Suprapubic skin (tissue), 4 donors: ENCODE results near the gene RASSF10. TPM values are rescaled to one million over a fixed set of nuclear protein-coding genes. Genes with fewer than 3 reads are reported as not detected.

Experiments
- DNase-seq, 2 donors: peaks; one replicate each; pipeline ENCODE4 v3.0.0-alpha.2; 2019; ENCODE audit warnings: low spot score in 2 of 2
- H3K27ac ChIP-seq: fragments of 200-600 bp; sonication (generic); one replicate; pipeline ENCODE4 v1.5.1; 2019
- H3K27me3 ChIP-seq: fragments of 200-600 bp; sonication (generic); one replicate; pipeline ENCODE4 v1.5.1; 2019
- H3K36me3 ChIP-seq: fragments of 200-600 bp; sonication (generic); one replicate; pipeline ENCODE4 v1.5.1; 2019
- H3K4me1 ChIP-seq: fragments of 200-600 bp; sonication (generic); one replicate; pipeline ENCODE4 v1.5.1; 2019
- H3K4me3 ChIP-seq: fragments of 200-600 bp; sonication (generic); one replicate; pipeline ENCODE4 v1.5.1; 2019; ENCODE audit warnings: mild to moderate bottlenecking
- H3K9me3 ChIP-seq: fragments of 200-600 bp; sonication (generic); one replicate; pipeline ENCODE4 v1.5.1; 2019
- CTCF ChIP-seq, 2 donors: fragments of 200-600 bp in 1 of 2; fragments of 450-650 bp in 1 of 2; sonication (generic) in 1 of 2; IDR thresholded peaks; one replicate each; pipeline ENCODE4 v1.5.1; 2016 to 2019; ENCODE audit warnings: antibody characterized with exemption in 2 of 2, mild to moderate bottlenecking in 1 of 2, moderate library complexity in 1 of 2
- EP300 ChIP-seq: sonication (generic); formaldehyde crosslinking; IDR thresholded peaks from one replicate; pipeline ENCODE4 v1.6.1; 2017; ENCODE audit warnings: antibody characterized with exemption
- POLR2A ChIP-seq, 2 donors: fragments of 450-650 bp; IDR thresholded peaks; one replicate each; pipeline ENCODE4 v1.6.1; 2017; ENCODE audit warnings: antibody characterized with exemption in 2 of 2, mild to moderate bottlenecking in 2 of 2, moderate library complexity in 2 of 2
- POLR2AphosphoS5 ChIP-seq, 3 donors: sonication (generic); formaldehyde crosslinking; IDR thresholded peaks; one replicate each; pipeline ENCODE4 v1.6.1; 2017; ENCODE audit warnings: antibody characterized with exemption in 3 of 3
- WGBS: methylation state at CpG from one replicate; pipeline ENCODE4 v1.1.5; 2018; 5-methylcytosine and 5-hydroxymethylcytosine counted together
- total RNA-seq, 4 donors: library from RNA; depleted of rRNA; stranded (reverse); fragments of >200 nt; gene quantifications; one replicate each; pipeline ENCODE4 v1.1.0, GENCODE V29; 2016

RASSF10 gene
- total RNA-seq, 4 donors from 2014 or later = 7.1 to 22.0 (median 8.4) TPM

- Histone ChIP-seq H3K4me1 (no peaks in the 10 kb centered on the region), H3K9me3 (no peaks in the 10 kb centered on the region), H3K27ac (no peak overlapping the region), H3K27me3 (peaks cover 5% of the 10 kb centered on the region), H3K36me3 (no peaks in the 10 kb centered on the region), H3K4me3 (no peak overlapping the region)
- TF ChIP-seq EP300 (no peak), CTCF (IDR thresholded peaks at IDR 0.05) (no peak)
- DNase-seq = no peak
- 73% methylated on average over 4 of the region's 4 CpGs for WGBS
These were observed 10.2 kb downstream of the RASSF10 start for GRCh38 chr11:13019313-13019712.

GRCh38 chr11:13023423-13023822, 14.3 kb downstream of the RASSF10 start:
- Histone ChIP-seq H3K27ac (no peak overlapping the region), H3K36me3 (no peaks in the 10 kb centered on the region), H3K9me3 (no peaks in the 10 kb centered on the region), H3K4me1 (no peaks in the 10 kb centered on the region), H3K27me3 (no peaks in the 10 kb centered on the region), H3K4me3 (no peak overlapping the region)
- DNase-seq = no peak
- no peak for TF ChIP-seq EP300
- TF ChIP-seq CTCF (IDR thresholded peaks at IDR 0.05) = no peak
- no peak for TF ChIP-seq POLR2AphosphoS5 (IDR thresholded peaks at IDR 0.05)
- TF ChIP-seq POLR2A (IDR thresholded peaks at IDR 0.05) = no peak
- 69% methylated on average over 5 of the region's 5 CpGs for WGBS

GRCh38 chr11:13026722-13027121, 17.6 kb downstream of the RASSF10 start:
- H3K36me3 ChIP-seq = no peaks in the 10 kb centered on the region
- H3K4me3 ChIP-seq = no peak overlapping the region
- no peaks in the 10 kb centered on the region for H3K9me3 ChIP-seq
- H3K27ac ChIP-seq = no peak overlapping the region
- no peaks in the 10 kb centered on the region for H3K27me3 ChIP-seq
- H3K4me1 ChIP-seq = peaks cover 16% of the 10 kb centered on the region
- no peak for DNase-seq
- WGBS = 93% methylated on average over 4 of the region's 4 CpGs
- TF ChIP-seq POLR2AphosphoS5 (IDR thresholded peaks at IDR 0.05) (no peak), EP300 (no peak), CTCF (IDR thresholded peaks at IDR 0.05) (no peak), POLR2A (IDR thresholded peaks at IDR 0.05) (no peak)

GRCh38 chr11:13028322-13028721, 19.2 kb downstream of the RASSF10 start:
- WGBS = 77% methylated on average over 3 of the region's 3 CpGs
- no peak for DNase-seq
- Histone ChIP-seq H3K4me3 (no peak overlapping the region), H3K27ac (no peak overlapping the region), H3K36me3 (no peaks in the 10 kb centered on the region), H3K4me1 (peaks cover 18% of the 10 kb centered on the region), H3K9me3 (no peaks in the 10 kb centered on the region), H3K27me3 (no peaks in the 10 kb centered on the region)
- TF ChIP-seq CTCF (IDR thresholded peaks at IDR 0.05) (no peak), POLR2AphosphoS5 (IDR thresholded peaks at IDR 0.05) (no peak), EP300 (no peak), POLR2A (IDR thresholded peaks at IDR 0.05) (no peak)

GRCh38 chr11:13029872-13030271, 20.8 kb downstream of the RASSF10 start:
- H3K27ac ChIP-seq = no peak overlapping the region
- H3K27me3 ChIP-seq = no peaks in the 10 kb centered on the region
- no peak overlapping the region for H3K4me3 ChIP-seq
- DNase-seq = no peak
- H3K36me3 ChIP-seq = no peaks in the 10 kb centered on the region
- H3K9me3 ChIP-seq = no peaks in the 10 kb centered on the region
- no peak for TF ChIP-seq EP300
- TF ChIP-seq CTCF (IDR thresholded peaks at IDR 0.05) = no peak
- no peak for TF ChIP-seq POLR2AphosphoS5 (IDR thresholded peaks at IDR 0.05)
- no peak for TF ChIP-seq POLR2A (IDR thresholded peaks at IDR 0.05)
- H3K4me1 ChIP-seq = peaks cover 18% of the 10 kb centered on the region
- 94% methylated on average over 3 of the region's 3 CpGs for WGBS
